ENCODE data around the gene PIBF1. TPM values are rescaled to one million over a fixed set of nuclear protein-coding genes. Genes with fewer than 3 reads are reported as not detected.

PIBF1 gene
- total and polyA plus RNA-seq, 7 donors, result 6.5 to 24.0 (median 17.7) TPM

DNA sequence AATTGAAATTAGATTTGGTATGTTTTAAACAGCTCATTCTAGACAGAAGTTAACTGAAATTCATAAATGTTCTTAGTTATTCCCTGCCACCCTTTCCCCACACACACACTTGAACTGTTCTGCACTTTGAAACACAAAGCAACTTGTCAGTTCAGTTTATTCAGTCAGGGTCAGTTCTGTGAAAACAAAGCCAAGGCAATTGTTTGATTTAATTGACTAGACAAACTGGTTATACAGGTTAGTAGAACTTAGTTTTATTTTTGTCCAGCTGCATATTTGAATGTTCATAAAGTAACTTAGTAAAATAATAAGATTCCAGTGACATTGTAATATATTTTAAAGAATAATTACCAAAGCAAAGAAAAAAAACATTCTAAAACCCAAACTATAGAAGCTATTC lies 178.6 kb downstream of the PIBF1 start:
- intact Hi-C loops (cut with DNase I), result no loop called here
- TF ChIP-seq, protein P1, sequence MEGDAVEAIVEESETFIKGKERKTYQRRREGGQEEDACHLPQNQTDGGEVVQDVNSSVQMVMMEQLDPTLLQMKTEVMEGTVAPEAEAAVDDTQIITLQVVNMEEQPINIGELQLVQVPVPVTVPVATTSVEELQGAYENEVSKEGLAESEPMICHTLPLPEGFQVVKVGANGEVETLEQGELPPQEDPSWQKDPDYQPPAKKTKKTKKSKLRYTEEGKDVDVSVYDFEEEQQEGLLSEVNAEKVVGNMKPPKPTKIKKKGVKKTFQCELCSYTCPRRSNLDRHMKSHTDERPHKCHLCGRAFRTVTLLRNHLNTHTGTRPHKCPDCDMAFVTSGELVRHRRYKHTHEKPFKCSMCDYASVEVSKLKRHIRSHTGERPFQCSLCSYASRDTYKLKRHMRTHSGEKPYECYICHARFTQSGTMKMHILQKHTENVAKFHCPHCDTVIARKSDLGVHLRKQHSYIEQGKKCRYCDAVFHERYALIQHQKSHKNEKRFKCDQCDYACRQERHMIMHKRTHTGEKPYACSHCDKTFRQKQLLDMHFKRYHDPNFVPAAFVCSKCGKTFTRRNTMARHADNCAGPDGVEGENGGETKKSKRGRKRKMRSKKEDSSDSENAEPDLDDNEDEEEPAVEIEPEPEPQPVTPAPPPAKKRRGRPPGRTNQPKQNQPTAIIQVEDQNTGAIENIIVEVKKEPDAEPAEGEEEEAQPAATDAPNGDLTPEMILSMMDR (IDR thresholded peaks at IDR 0.05), result no peak
- TF ChIP-seq POLR2A (IDR thresholded peaks at IDR 0.05) (no peak), EP300 (IDR thresholded peaks at IDR 0.05) (no peak), POLR2AphosphoS5 (IDR thresholded peaks at IDR 0.05) (no peak)
- Histone ChIP-seq H3K4me3 (no peak overlapping the region), H3K9me3 (no peaks in the 10 kb centered on the region), H3K27ac (no peak overlapping the region), H3K27me3 (no peaks in the 10 kb centered on the region), H3K4me1 (no peaks in the 10 kb centered on the region), H3K36me3 (no peaks in the 10 kb centered on the region)
- no peak for DNase-seq

- no peak for DNase-seq
- Histone ChIP-seq H3K27me3 (no peaks in the 10 kb centered on the region), H3K27ac (no peak overlapping the region), H3K4me1 (no peaks in the 10 kb centered on the region), H3K4me3 (no peak overlapping the region), H3K36me3 (peaks cover 0 to 8% (median 0%) of the 10 kb centered on the region in 4 donors), H3K9me3 (no peaks in the 10 kb centered on the region)
- intact Hi-C loops (cut with DNase I), result no loop called here
- TF ChIP-seq POLR2AphosphoS5 (IDR thresholded peaks at IDR 0.05) (no peak), EP300 (IDR thresholded peaks at IDR 0.05) (no peak), POLR2A (IDR thresholded peaks at IDR 0.05) (no peak)
- TF ChIP-seq, protein P1 (IDR thresholded peaks at IDR 0.05), result no peak
- WGBS, 2 donors, result 67 to 87% methylated on average over 1 of the region's 1 CpG
These were observed 181.8 kb downstream of the PIBF1 start for GRCh38 chr13:72963762-72964161.

GRCh38 chr13:72970301-72970880 lies 188.5 kb downstream of the PIBF1 start:
- no peak for TF ChIP-seq POLR2AphosphoS5 (IDR thresholded peaks at IDR 0.05)
- TF ChIP-seq, protein P1 (IDR thresholded peaks at IDR 0.05), result no peak
- TF ChIP-seq EP300 (IDR thresholded peaks at IDR 0.05), result no peak
- TF ChIP-seq POLR2A (IDR thresholded peaks at IDR 0.05), result no peak
- no peak overlapping the region for H3K27ac ChIP-seq
- intact Hi-C loops (cut with DNase I), result no loop called here

DNA sequence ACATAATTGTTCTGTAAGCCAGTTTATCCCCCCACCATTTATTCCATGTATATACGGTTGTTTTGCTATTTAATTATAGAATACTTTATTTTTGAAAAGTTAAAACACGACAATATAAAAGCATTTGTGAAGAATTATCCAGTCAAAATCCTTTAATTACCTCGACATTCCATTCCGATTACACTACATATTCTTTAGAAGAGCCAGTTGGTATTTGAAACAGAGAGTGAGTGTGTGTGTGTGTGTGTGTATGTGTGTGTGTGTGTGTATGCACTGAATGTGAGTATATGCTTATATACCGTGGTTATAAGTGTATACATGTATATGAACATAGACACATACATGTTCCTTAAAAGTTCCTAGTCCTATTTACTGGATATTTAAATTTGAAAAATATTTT lies 189.0 kb downstream of the PIBF1 start:
- Histone ChIP-seq H3K9me3 (no peaks in the 10 kb centered on the region), H3K4me1 (no peaks in the 10 kb centered on the region), H3K36me3 (peaks cover 0 to 25% (median 0%) of the 10 kb centered on the region in 4 donors), H3K27ac (no peak overlapping the region), H3K27me3 (no peaks in the 10 kb centered on the region), H3K4me3 (no peak overlapping the region)
- intact Hi-C loops (cut with DNase I), result no loop called here
- DNase-seq, result no peak
- 23 to 77% methylated on average over 5 of the region's 5 CpGs for WGBS, 2 donors
- TF ChIP-seq POLR2AphosphoS5 (IDR thresholded peaks at IDR 0.05) (no peak), POLR2A (IDR thresholded peaks at IDR 0.05) (no peak), EP300 (IDR thresholded peaks at IDR 0.05) (no peak)
- TF ChIP-seq, protein P1 (IDR thresholded peaks at IDR 0.05), result no peak

More at GRCh38 chr13:72970301-72970880, 188.5 kb downstream of the PIBF1 start:
- no peaks in the 10 kb centered on the region for H3K4me1 ChIP-seq
- no peaks in the 10 kb centered on the region for H3K27me3 ChIP-seq
- no peak for DNase-seq
- peaks cover 0 to 19% (median 0%) of the 10 kb centered on the region in 4 donors for H3K36me3 ChIP-seq
- H3K4me3 ChIP-seq, result no peak overlapping the region
- WGBS, 2 donors, result 20 to 74% methylated on average over 2 of the region's 2 CpGs
- H3K9me3 ChIP-seq, result no peaks in the 10 kb centered on the region

DNA sequence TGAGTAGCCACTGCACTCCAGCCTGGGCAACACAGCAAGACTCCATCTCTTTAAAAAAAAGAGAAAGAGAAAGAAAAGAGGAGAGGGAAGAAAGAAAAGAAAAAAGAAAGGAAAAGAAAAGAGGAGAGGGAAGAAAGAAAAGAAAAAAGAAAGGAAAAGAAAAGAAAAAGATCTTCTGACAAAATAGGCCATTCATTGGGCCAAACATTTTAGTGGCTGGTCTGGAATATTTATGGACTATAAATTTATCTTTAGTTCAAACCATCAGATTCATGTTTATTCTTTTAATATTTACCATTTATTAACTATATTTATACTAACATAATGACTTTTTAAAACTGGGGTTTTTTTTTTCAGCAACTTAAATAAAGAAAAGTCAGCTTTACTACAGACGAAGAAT lies 191.3 kb downstream of the PIBF1 start:
- TF ChIP-seq, protein P1 (IDR thresholded peaks at IDR 0.05), result no peak
- TF ChIP-seq POLR2A (IDR thresholded peaks at IDR 0.05) (no peak), EP300 (IDR thresholded peaks at IDR 0.05) (no peak), POLR2AphosphoS5 (IDR thresholded peaks at IDR 0.05) (no peak)
- no peak overlapping the region for H3K27ac ChIP-seq

More for the DNA sequence above, 191.3 kb downstream of the PIBF1 start:
- Histone ChIP-seq H3K27me3 (no peaks in the 10 kb centered on the region), H3K4me3 (no peak overlapping the region), H3K36me3 (peaks cover 0 to 29% (median 0%) of the 10 kb centered on the region in 4 donors), H3K9me3 (no peaks in the 10 kb centered on the region), H3K4me1 (no peaks in the 10 kb centered on the region)
- WGBS, 2 donors, result 97 to 99% methylated on average over 1 of the region's 1 CpG
- no peak for DNase-seq
- intact Hi-C loops (cut with DNase I), result no loop called here
